Amygdala (tissue), 56 donors: ENCODE data around the gene ITPRID2.
"Not testable (repeated sequence)": the region's sequence is repeated elsewhere in the genome, so short reads cannot be mapped to it uniquely, and the experiment has no call there.

Experiments
- DNase-seq, 56 donors: peaks; one replicate each; lab custom pipeline; 2025; lab: John Stamatoyannopoulos, UW

ITPRID2 gene

DNA sequence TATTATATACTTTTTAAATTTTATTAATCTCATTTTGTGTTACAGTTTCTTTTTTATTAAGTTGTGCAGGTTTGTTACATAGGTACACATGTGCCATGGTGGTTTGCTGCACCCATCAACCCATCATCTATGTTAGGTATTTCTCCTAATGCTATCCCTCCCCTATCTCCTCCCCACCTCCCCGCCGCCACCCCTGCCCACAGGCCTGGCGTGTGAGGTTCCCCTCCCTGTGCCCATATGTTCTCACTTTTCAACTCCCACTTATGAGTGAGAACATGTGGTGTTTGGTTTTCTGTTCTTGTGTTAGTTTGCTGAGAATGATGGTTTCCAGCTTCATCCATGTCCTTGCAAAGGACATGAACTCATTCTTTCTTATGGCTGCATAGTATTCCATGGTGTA, 64.3 kb downstream of the ITPRID2 start:
- not testable (repeated sequence) for DNase-seq

DNA sequence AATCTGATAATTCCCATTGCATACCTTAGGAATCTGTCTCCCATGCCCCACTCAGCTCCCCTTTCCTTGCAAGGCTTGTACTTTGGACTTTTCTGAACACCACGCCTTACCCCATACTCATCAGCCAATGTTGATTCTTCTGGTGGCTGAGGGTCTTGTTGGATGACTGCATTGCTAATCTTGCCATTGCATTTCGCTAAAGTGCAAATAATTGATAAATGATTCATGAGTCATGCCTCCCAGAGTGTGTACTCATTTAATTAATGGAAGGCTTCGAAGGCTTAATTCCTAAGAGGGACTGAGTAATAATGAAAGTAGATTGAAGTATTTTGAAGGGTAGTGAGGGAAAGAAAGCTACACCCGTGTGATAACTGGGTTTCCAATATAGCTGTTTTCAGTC, 66.1 kb downstream of the ITPRID2 start:
- no peak for DNase-seq

DNA sequence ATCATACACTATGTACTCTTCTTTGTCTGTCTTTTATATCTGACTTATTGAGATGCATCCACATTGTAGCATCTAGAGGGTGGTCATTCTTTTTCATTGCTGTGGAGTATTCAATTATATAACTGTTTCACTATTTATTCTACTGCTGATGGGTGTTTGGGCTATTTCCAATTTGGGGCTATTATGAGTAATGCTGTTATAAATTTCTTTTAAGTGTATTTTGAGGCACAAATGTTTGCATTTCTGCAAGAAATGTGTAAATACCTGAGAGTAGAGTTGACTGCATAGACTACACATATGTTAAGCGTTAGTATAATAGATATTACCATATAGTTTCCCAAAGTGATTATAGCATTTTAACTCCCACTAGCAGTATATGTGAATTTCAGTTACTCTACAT, 67.2 kb downstream of the ITPRID2 start:
- no peak for DNase-seq

DNA sequence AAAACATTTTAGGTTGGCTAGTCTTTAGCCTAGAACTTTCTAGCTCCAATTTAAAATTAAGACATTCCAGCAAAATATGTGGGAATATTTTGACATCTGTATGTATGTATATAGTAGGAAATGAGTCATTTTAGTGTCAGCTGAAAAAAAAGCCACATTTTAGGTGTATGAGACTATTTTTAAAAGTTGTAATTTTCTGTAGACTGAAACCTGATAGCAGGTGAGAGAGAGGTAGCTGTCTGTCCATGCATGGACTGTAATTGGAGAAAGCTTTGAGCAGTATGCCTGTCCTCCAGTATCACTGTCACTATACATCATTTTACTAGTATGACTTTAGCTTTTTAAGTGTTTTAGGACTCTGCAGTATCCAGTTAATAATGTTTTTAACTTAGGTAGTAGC, 68.0 kb downstream of the ITPRID2 start:
- DNase-seq = no peak

DNA sequence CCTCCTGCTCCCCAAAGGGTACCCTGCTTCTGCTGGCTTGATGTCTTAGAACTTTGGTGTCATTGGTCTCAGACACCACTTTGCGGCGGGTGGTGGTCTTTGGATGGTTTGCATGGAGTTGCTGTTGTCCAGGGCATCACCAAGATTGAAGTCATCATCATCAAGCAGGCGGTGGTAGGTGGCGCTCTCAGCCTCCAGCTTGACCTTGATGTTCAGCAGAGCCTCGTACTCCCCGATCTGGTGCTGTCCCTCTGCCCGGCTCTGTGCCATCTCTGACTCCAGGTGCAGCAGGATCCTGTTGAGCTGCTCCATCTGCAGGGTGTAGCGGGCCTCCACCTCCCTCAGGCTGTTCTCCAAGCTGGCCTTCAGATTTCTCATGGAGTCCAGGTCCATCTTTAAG, 69.6 kb downstream of the ITPRID2 start:
- DNase-seq = not testable (repeated sequence)

DNA sequence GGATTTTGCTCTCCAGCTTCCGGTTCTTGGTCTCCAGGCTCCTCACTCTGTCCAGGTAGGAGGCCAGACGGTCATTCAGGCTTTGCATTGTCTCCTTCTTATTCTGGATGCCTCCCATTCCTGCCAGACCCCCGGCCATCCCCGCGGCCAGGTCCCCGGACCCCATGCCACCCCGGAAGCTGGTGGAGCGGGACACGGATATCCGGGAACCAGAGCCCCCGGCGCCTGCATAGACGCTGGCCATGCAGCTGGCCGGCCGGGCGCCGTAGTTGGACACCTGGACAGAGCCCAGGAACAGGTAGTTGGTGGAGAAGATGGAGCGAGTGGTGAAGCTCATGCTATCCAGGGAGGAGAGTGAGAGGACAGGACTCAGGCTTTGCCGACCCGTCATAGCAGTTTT, 70.6 kb downstream of the ITPRID2 start:
- DNase-seq = no peak

DNA sequence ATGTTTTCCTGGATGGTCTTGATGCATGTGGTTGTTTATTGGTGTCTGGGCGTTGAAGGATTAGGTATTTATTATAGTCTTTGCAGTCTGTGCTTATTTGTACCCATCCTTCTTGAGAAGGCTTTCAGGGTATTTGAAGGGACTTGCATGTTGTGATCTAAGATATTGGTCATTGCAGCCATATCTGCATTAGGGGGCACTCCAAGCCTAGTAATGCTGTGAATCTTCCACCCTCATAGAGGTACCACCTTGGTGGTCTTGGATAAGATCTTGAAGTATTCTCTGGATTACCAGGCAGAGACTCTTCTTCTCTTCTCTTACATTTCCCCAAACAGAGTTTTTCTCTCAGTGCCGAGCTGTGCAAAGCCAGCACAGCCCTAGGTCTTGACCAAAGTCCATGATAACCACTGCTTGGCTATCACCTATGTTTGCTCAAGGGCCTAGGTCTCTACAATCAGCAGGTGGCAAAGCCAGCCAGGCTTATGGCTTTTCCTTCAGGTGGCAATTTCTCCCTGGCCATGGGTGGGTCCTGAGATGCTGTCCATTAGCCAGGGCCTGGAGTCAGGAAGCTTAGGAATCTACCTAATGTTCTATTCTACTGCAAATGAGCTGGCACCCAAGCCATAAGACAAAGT, 78.7 kb downstream of the ITPRID2 start:
- no peak for DNase-seq

DNA sequence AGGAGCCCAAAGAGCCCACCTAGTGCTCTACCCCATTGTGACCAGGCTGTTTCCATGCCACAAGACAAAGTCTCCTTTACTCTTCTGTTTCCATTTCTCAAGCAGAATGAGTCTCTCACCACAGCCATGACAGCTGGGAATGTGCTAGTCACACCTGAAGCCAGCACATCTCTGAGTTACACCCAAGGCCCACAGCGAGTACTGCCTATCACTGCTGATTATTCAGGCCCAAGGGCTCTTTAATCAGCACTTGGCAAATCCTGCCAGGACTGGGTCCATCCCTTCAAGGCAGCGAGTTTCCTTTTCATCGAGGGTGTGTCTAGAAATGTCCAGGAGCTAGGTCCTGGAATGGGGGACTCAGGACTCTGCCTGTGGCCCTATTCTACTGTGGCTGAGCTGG, 79.5 kb downstream of the ITPRID2 start:
- DNase-seq = no peak

DNA sequence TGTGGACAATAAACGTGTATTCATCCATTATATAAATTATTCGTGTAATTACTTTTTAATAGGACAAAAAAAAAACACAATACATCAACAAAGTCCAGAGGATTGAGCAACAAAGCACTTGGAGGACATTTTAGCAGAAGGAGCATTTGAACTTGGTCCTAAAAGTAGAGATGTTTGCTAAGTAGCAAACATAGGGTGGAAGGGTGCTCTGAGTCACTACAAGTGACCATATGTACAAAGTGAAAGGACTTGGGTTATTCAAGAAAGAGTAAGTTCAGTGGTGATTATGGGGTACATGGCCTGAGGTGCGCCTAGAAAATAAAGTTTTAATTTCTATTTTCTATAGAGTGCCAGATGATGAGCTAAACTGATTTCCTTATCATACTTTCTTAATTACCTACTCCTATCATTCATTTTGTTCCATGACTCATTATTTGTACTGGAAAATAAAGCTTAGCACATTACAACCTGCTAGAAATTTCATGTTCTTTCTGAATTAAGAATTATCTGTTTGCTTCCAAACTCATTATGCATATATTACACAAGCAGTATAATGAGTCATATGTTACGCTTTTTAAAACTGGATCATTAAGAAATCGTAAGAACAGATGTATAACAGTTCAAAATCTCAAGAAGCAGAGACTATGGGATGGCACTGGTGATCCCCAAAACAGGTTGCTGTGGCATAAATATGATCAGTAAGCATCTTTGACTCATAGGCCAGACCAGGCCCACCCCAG, 81.1 kb downstream of the ITPRID2 start:
- peak in 2 of 56 donors; percentile 3 to 26 for DNase-seq

DNA sequence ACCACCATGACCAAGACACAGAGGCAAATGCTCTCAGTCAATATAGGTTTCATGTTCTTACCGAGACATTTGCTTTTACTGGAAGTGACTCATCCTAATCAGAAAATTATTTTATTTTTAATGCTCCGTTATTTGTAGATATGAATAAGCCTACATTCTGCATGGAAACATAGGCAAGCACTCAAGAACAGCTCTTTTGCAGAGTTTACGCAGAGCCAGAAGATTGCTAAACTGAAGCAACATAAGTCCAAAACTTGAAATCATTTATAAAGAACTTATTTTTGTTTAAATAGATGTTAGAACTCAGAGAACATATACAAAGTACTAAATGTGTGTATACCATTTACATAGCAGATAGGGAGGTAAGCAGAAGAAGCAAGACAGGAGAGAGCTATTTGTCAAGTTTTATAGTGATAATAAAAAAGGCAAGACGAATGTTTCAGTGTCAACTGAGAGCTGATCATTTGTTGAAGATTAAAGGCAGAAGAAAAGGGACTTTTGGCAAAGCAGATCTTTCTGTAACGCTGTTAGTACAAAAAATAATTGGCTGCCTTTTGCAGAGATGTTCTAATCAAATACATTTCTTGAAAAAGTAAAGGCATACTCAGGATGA, 81.7 kb downstream of the ITPRID2 start:
- no peak for DNase-seq

DNA sequence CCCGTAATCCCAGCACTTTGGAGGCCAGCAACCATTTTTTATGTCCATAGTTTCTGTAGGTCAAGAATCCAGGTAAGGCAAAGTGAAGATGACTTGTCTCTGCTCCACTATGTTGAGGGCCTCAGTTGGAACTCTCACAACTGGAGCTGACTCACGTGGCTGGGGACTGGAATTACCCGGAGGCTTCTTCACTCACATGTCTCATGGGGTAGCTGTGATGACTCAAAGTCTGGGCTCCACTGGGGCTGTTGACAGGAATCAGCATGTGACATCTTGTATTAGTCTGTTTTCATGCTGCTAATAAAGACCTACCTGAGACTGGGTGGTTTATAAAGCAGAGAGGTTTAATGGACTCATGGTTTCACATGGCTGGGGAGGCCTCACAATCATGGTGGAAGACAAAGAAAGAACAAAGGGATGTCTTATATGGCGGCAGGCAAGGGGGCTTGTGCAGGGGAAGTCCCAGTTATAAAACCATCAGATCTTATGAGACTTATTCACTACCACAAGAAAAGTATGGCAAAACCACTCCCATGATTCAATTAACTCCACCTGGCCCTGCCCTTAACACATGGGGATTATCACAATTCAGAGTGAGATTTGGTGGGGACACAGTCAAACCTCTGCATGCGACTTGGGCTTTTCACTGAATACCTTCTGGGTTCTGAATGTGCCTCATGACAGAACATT, 86.3 kb downstream of the ITPRID2 start:
- no peak for DNase-seq

DNA sequence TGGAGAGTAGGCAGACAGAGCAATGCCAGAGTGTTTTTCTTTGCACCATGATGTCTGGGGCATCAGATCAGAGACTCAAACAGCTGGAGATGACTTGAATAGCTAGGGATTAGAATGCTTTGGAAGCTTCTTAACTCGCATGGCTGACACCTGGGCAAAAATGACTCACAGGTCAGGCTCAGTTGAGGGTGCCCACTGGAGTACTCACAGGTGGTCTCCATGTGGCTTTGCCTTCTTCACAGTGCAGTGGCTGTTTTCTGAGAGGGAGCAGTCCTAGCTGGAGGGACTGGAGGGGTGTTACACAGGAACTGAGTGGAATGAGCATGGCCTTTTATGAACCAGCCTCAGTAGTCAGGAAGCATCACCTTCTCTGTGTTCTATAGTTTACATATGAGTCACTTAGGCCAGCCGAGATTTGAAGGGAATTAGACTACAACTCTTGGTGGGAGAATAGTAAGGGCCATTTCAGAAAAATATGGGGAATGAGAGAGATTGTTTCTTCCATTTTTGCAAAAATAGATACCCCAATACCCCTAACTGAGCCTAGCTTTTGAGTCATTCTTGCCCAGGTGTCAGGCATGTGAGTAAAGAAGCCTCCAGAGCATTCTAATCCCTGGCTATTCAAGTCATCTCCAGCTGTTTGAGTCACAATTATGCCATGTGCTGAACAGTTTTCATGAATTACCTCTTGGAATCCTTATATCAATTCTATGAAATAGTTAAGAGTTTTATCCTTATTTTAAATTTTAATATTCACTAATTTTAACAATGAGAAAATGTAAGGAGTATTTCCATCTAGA, 87.0 kb downstream of the ITPRID2 start:
- DNase-seq = no peak
